ENCODE results near the gene FARP1. TPM values are rescaled to one million over a fixed set of nuclear protein-coding genes. Genes with fewer than 3 reads are reported as not detected.

The FARP1 gene
- total and polyA plus RNA-seq, 10 of the 15 experiments (the other 5 are each of a cell fraction or from before 2014, with no cell fraction given), result 0.17 to 6.9 (median 0.68) TPM

- TF ChIP-seq SREBF1 (IDR thresholded peaks at IDR 0.05; ENCODE audit: low read length) (no peak), NR2C1 (IDR thresholded peaks at IDR 0.05) (no peak)
Measured at GRCh38 chr13:98474292-98474691, 331.4 kb downstream of the FARP1 start (continued).

GRCh38 chr13:98474761-98475160 is 331.9 kb downstream of the FARP1 start:
- Histone ChIP-seq H3K4me2 (ENCODE audit: control insufficient read depth, insufficient read depth) (no peak overlapping the region), H3K36me3 (ENCODE audit: control insufficient read depth in 2 of 2, insufficient read depth in 2 of 2, low read length in 1 of 2) (peaks cover 24 to 35% of the 10 kb centered on the region in 2 experiments), H3K9me3 (replicated peaks; ENCODE audit: control insufficient read depth, insufficient read depth, low read length) (no peaks in the 10 kb centered on the region), H3K27ac (ENCODE audit: control insufficient read depth, insufficient read depth) (no peak overlapping the region), H3K4me1 (ENCODE audit: control insufficient read depth, insufficient read depth, low read length) (peaks cover 30% of the 10 kb centered on the region), H2AFZ (ENCODE audit: control insufficient read depth, low read depth, low read length) (no peak overlapping the region), H3K9ac (ENCODE audit: control insufficient read depth, insufficient read depth, low read length) (no peak overlapping the region), H3K4me3 (no peak overlapping the region), H3K27me3 (replicated peaks in 1 of 2; ENCODE audit: control insufficient read depth in 2 of 2, insufficient read depth in 2 of 2, low read length in 1 of 2) (no peaks in the 10 kb centered on the region), H4K20me1 (ENCODE audit: control insufficient read depth, insufficient read depth) (no peaks in the 10 kb centered on the region; the same call in 1 of the 2 replicates), H3K79me2 (ENCODE audit: control insufficient read depth, insufficient read depth, low read length) (peaks cover 33% of the 10 kb centered on the region)
- ChIA-PET RAD21 (ENCODE audit: unreplicated experiment) (interaction anchor here (0.6 kb wide), 1 partner anchor 145 kb away, joined by 3 read pairs; no protein-coding TSS in a partner anchor), SMC1A (ENCODE audit: uncharacterized antibody, unreplicated experiment) (interaction anchor here (1.0 kb wide), 1 partner anchor 89 kb away, joined by 3 read pairs; no protein-coding TSS in a partner anchor), CTCF (interaction anchor here (1.3 kb wide), 1 partner anchor 178 kb away, joined by 4 read pairs; no protein-coding TSS in a partner anchor), POLR2A (no interaction called here)
- BruUV-seq (replicated peaks), result no TSS peak
- intact Hi-C loops (cut with micrococcal nuclease; ENCODE audit: unreplicated experiment) (no loop called here), in situ Hi-C loops (cut with MboI) (no loop called here)
- no peak for DNase-seq (ENCODE audit: low read depth, low spot score)
- FAIRE-seq, result no peak
- ATAC-seq, result no peak
- WGBS (ENCODE audit: insufficient coverage, insufficient replicate concordance, low lambda C conversion rate, missing lambda C conversion rate), result over 99% methylated on average over 23 of the region's 24 CpGs
- no peak for TF ChIP-seq ZBTB33 (IDR thresholded peaks at IDR 0.05)
- no peak for TF ChIP-seq WRNIP1 (IDR thresholded peaks at IDR 0.05; ENCODE audit: borderline replicate concordance, low read depth, low read length)
- no peak for TF ChIP-seq CTCF (IDR thresholded peaks at IDR 0.05 in 2 of 3, conservative IDR thresholded peaks at IDR 0.05 in 1 of 3; ENCODE audit: control insufficient read depth in 2 of 3, extremely low read depth in 1 of 3, insufficient read depth in 1 of 3, low read depth in 3 of 3, low read length in 3 of 3)
- no peak for TF ChIP-seq RAD21 (IDR thresholded peaks at IDR 0.05; ENCODE audit: insufficient read depth, low read depth, low read length)
- no peak for TF ChIP-seq ELK1 (IDR thresholded peaks at IDR 0.05; ENCODE audit: low read depth, low read length)
- no peak for TF ChIP-seq REST (IDR thresholded peaks at IDR 0.05; ENCODE audit: low read depth, low read length)
- no peak for TF ChIP-seq E2F8 (IDR thresholded peaks at IDR 0.05; ENCODE audit: low read depth, partially characterized antibody)
- no peak for TF ChIP-seq MEF2B (IDR thresholded peaks at IDR 0.05; ENCODE audit: partially characterized antibody, poor library complexity, severe bottlenecking)
